Measurements from ENCODE around the gene MAD2L2.

DNA sequence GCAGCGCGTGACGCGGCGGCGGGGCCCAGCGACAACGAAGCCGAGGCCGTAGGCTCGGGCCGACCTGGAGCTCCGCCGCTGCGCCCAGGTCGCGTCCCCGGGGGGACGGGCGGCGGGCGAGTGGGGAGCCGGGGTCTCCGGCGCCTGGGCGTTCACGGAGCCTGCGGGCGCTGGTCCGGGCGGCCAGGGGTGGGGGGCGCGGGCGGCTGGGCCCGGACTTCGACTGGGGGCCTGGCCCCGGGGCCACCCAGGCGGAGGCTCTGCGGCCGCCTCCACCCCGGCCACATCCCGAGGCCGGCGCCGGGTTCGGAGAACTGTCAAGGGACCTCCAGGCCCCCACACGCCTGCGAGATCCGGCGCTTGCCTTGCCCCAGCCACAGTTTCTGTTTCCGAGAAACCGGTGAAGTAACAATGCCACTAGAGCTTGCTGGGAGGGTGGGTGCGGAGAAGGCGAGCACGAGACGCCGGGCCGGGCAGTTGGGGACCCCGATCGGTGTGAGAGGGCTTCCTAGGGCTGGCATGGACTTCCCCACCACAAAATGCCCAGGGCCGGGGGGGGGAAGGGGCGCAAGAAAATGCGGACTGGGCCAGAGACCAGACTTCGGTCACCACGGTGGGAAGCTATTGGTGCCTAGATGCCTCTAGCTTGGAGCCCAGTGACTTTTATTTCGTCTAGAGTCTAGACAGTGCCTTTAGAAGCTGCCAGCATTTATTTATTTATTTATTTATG lies 16.4 kb downstream of the MAD2L2 start:
- TF ChIP-seq, protein P1, sequence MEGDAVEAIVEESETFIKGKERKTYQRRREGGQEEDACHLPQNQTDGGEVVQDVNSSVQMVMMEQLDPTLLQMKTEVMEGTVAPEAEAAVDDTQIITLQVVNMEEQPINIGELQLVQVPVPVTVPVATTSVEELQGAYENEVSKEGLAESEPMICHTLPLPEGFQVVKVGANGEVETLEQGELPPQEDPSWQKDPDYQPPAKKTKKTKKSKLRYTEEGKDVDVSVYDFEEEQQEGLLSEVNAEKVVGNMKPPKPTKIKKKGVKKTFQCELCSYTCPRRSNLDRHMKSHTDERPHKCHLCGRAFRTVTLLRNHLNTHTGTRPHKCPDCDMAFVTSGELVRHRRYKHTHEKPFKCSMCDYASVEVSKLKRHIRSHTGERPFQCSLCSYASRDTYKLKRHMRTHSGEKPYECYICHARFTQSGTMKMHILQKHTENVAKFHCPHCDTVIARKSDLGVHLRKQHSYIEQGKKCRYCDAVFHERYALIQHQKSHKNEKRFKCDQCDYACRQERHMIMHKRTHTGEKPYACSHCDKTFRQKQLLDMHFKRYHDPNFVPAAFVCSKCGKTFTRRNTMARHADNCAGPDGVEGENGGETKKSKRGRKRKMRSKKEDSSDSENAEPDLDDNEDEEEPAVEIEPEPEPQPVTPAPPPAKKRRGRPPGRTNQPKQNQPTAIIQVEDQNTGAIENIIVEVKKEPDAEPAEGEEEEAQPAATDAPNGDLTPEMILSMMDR (IDR thresholded peaks at IDR 0.05), result no peak
- TF ChIP-seq POLR2A (IDR thresholded peaks at IDR 0.05), result no peak
